HG03439 (cell line): ENCODE results near the gene ATP5MC2.
"Not testable (repeated sequence)": the region's sequence is repeated elsewhere in the genome, so short reads cannot be mapped to it uniquely, and the experiment has no call there.

Experiments used
- ATAC-seq: cut with Tn5 transposase; IDR thresholded peaks from one replicate; pipeline ENCODE4 v1.9.1; 2021; ENCODE audit warnings: mild to moderate bottlenecking, moderate library complexity; ENCODE audit not compliant: unreplicated experiment

Gene ATP5MC2

DNA sequence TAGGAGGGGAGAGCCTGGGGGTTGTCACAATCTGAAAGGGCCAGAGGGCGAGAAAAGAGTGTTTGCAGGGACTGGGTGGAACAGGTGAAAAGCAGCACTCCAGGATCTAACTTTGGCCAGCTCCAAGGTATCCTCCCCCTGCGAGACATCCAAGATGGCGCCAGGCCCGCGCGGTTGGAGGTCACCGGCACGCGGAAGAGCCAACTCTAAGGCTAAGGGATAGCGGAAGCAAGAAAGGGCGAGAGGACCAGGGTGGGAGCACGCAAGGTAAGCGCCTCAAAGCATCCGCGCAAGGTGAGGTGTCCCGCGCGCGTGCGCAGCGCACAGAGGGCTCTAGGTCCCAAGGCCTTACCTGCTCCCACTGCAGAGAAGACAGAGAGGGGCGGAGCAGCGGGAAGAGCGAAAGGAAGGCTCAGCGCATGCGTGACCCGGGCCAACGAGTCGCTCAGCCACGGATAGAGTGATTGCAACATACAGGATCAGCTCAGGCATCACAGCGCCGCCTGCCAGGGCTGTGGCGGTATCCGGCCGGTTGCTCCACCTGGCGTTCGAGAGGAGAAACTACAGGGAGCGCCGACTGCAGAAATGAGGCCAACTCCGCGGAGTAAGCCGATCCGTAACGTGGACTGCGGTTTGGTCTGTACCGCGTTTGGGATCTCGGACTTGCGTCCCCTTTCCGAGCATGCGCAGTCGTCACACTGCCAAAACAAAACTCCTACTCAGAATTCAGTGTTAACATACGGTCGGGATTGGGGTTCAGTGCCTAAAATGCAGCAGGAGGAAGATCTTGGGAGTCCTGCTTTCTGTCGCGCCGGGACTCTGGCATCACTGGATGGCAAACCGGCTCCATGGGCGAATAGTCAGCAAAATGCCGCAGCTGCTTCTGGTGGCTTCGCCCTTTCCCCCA is at the start of gene ATP5MC2:
Gene ATP5MC2 (minus strand): TSS at position 383 of the 907 bp plus-strand sequence. CDS start 3,469 bp downstream, outside the sequence.
- peak; percentile 96 for ATAC-seq

- no peak for ATAC-seq
Measured at GRCh38 chr12:53722450-53723041, 46.7 kb upstream of the ATP5MC2 start.

GRCh38 chr12:53720946-53721345 is 45.1 kb upstream of the ATP5MC2 start:
- no peak for ATAC-seq

DNA sequence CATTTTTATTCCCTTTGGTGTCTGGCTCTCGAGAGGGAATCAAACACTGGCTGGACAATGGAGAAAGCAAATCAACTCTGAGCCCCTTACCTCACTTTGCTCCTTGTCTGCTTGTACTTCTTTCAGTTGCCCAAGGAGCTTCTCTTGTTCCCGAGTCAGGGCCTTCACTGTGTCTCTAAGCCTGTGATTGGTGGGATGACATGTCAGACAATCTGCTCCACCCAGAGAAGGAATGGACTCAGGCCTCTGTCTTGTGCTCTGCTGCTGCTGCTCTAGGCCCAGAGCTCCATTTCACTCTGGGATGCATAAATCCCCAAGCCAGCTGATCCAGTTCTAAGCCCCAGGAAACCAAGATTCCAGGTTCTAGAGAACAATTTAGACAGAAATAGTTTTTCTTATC is 43.8 kb upstream of the ATP5MC2 start:
- no peak for ATAC-seq

- ATAC-seq: not testable (repeated sequence)
Measured at GRCh38 chr12:53718567-53718966, 42.7 kb upstream of the ATP5MC2 start.

- ATAC-seq: no peak
Measured at GRCh38 chr12:53717319-53717718, 41.4 kb upstream of the ATP5MC2 start.

GRCh38 chr12:53714004-53714403 is 38.1 kb upstream of the ATP5MC2 start:
- no peak for ATAC-seq

GRCh38 chr12:53713516-53713915 is 37.6 kb upstream of the ATP5MC2 start:
- ATAC-seq: no peak

GRCh38 chr12:53712059-53712643 is 36.3 kb upstream of the ATP5MC2 start:
- ATAC-seq: no peak

DNA sequence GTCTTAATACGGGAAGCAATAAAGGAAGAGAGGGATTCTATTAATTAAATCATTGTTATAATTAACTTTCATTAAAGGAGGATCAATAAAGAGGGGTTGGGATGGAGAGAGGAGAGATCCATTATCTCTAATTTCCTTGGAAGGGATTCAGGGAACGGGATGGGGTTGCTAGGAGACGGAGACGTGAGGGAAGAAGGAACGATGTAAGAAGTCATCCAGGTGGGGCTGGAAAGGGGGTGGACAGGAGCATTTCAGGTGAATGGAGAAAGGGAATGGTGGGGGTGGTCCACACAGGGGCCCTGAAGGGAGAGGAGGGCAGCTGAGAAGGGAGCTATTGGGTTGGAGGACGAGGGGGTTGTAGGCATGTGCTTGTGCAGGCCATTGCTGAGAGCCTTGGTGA is 34.2 kb upstream of the ATP5MC2 start:
- no peak for ATAC-seq

DNA sequence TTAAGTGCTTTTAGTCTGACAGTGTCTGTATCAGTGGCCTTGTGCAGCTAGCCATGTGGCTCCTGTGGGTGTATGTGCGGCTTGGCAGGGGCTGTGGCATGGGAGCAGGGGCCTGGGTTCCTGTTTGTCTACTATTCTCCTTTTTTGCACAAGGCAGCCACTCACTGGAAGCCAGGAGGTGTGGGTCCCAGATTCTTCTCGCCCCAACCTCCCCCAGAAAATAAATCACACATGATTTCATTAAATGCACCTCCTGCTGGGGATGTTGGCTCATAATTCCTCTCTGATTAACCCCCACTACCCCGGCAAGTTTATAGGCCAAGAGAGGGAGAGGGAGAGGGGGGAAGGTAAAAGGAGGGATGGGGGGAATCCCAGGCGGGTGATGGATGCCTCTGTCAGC is 33.8 kb upstream of the ATP5MC2 start:
- no peak for ATAC-seq

DNA sequence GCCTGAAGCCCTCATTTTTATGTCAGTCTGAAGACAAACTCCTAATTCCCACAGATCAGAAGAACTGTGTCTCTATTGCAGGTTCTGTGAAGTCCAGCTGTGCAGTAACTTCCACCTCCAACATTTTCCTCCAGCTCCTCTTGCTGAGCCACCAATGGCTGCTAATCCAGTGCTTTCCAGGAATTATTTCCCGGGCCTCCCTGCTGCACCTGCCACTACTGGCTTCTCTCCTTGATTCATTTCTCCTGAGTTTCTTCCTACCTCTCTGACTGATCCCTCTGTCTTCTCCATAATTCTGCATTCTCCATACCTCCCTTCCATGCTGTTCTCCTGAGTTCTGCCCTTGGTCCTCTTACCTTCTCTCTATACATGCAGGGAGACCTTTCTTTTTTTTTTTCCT is 30.2 kb upstream of the ATP5MC2 start:
- no peak for ATAC-seq

DNA sequence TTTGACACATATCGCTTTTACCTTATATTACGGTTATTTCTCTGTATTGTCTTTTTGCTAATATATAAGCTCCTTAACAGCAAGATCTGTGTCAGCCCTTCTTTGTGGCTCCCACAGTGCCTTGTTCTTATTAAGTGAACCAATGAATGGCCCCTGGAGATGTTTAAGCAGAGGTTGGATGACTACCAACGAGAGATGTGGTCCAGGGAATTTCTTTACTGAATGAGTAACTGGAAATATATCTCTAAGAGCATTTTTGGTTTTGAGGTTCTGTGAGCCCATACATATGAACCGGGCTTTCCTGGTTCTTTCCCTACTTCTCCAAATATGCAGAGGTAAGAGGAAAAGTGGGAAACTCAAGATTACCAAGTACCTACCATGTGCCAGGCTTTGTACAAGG is 27.9 kb upstream of the ATP5MC2 start:
- ATAC-seq: no peak

DNA sequence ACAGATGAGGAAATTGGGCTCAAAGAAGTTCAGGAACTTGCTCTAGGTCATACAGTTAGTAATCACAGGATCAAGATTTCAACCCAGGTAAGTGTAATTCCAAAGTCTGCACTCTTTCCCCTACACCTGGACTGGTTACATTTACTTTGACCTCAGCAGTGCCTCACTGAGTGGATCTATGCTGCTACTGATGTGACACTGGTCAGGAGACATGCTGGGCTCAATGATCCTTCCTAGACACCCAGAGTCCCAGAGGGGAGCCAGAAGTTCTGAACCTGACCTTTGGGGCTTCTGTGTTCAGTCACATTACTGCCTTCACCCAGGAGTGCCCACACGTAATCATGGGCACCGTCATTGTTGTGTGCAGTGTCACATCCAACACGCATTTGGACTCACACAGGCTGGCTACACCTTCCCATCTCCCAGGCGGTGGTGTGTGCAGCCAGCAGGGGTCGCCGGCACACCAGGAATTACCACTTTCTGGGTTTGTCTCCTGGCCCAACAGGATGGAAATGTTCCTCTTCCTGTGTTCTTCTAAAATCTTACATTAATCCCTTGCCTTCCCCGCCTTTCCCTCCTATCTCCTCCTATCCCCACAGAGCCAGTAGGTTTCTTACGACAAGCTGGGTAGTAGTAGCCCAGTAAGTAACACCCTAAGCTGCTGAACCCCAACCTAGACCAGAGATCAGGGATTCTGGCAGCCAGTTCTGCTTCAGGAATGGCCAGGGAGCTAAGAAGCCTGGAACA is 25.8 kb upstream of the ATP5MC2 start:
- no peak for ATAC-seq

GRCh38 chr12:53700567-53700966 is 24.7 kb upstream of the ATP5MC2 start:
- ATAC-seq: no peak

DNA sequence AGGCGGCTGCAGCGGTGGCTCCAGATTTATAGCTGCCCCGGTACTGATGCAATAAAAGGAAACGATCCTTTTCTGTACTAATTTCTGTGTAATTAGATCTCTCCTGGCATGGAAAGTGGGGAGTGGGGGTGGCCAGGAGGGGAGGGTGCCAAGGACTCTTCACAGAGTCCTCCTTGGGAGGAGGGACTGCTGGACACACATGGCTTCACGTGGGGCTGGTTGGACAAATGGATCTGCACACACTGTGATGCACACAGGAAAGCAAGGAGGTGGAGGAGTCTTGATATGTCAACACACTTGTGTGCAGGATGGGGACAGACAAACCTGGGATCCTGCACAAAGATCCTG is 23.8 kb upstream of the ATP5MC2 start:
- ATAC-seq: no peak

DNA sequence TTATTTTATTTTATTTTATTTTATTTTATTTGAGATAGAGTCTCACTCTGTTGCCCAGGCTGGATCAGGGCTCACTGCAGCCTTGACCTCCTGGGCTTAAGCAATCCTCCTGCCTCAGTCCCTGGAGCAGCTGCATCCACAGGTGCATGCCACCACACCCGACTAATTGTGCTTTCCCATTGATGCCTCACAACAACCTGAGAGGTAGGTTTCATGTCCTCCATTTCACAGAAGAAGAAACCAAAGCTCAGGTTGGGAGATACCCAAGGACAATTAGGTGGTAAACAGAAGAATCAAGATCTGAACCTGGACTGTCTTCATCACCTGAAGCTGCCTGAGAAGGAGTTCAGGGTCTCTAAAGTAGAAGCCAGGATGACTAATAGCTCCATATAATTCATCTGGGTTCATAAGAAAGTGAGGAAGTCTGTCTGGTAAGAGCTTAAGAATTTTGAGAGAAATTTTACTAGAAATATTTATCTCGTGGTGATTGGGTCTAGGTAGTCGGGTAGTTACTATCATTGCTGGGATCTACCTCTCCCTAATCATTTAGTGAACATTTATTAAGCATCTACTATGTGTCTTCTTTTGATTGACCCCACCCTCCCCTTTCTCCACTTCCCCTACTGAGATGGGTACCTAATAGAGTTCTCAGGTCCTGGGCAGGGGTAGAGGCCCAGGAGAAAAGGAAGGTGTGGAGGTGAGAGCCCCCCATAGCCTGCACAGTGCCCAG is 23.2 kb upstream of the ATP5MC2 start:
- no peak for ATAC-seq

- ATAC-seq: no peak
Measured at GRCh38 chr12:53696655-53697331, 20.9 kb upstream of the ATP5MC2 start.

DNA sequence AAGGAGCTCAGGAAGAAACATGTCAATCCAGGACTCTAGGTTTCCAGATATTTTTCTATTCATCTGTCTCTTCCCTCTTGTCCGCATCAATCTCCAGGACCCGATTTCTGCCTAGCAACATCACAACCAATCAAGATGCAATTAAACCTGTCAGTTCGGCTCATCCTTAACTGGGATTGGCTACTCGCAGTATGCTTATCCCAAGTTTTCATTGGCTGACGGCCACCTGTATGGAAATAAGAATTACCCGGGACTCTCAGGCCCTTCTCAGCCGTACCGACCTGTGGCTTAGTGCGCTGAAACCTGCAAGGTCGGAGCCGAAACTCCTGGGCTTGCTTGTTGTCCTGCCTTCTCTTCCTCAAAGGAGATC is 20.4 kb upstream of the ATP5MC2 start:
- no peak for ATAC-seq
